SH-SY5Y (cell line): ENCODE measurements around the gene NLGN2.

ENCODE experiments used
- GATA2 ChIP-seq: IDR thresholded peaks from 2 replicates; pipeline ENCODE4 v1.6.1; 2011; ENCODE audit warnings: mild to moderate bottlenecking, low read depth, low read length
- GATA3 ChIP-seq: IDR thresholded peaks from 2 replicates; pipeline ENCODE4 v1.6.1; 2011; ENCODE audit warnings: low read depth, mild to moderate bottlenecking, low read length, moderate library complexity

GRCh38 chr17:7448461-7448860 lies 40.8 kb downstream of the NLGN2 start:
- TF ChIP-seq GATA2 (no peak), GATA3 (no peak)
